Tibial artery (tissue), 4 donors: ENCODE results near the gene NSMCE4A.
"Not testable (repeated sequence)": the region's sequence is repeated elsewhere in the genome, so short reads cannot be mapped to it uniquely, and the experiment has no call there.

Source experiments
- DNase-seq, 2 donors: peaks; one replicate each; pipeline ENCODE4 v3.0.0-alpha.2; 2019
- H3K27ac ChIP-seq, 2 donors: fragments of 200-600 bp; sonication (generic) in 1 of 2; 1 replicate in 1 of 2; 2 replicates in 1 of 2; pipeline ENCODE4 v1.5.1; 2018 to 2019; ENCODE audit warnings: mild to moderate bottlenecking in 1 of 2
- H3K27me3 ChIP-seq, 2 donors: fragments of 200-600 bp; sonication (generic) in 1 of 2; one replicate each; pipeline versions ENCODE4 v1.5.1 to v1.6.0; 2016 to 2019
- H3K36me3 ChIP-seq, 3 donors: fragments of 200-600 bp; sonication (generic) in 2 of 3; one replicate each; pipeline ENCODE4 v1.5.1; 2016 to 2019; ENCODE audit warnings: mild to moderate bottlenecking in 2 of 3
- H3K4me1 ChIP-seq, 4 donors: fragments of 200-600 bp; sonication (generic) in 2 of 4; 1 replicate in 3 of 4; 2 replicates in 1 of 4; pipeline ENCODE4 v1.5.1; 2016 to 2019
- H3K4me3 ChIP-seq, 2 donors: fragments of 200-600 bp; sonication (generic) in 1 of 2; 1 replicate in 1 of 2; 2 replicates in 1 of 2; pipeline ENCODE4 v1.5.1; 2018 to 2019; ENCODE audit warnings: mild to moderate bottlenecking in 2 of 2
- H3K9me3 ChIP-seq, 3 donors: fragments of 200-600 bp; sonication (generic) in 1 of 3; one replicate each; pipeline ENCODE4 v1.5.1; 2016 to 2019
- intact Hi-C: fragments of 100-400 bp; cut with DNase I; formaldehyde crosslinking; loops from one replicate; pipeline ENCODE4 v1.15.0; 2023; ENCODE audit warnings: low total_unique reads
- TF ChIP-seq, protein P1 (sequence below), 2 experiments: fragments of 200-600 bp in 1 of 2; fragments of 450-650 bp in 1 of 2; IDR thresholded peaks; one replicate each; pipeline ENCODE4 v1.5.1; 2017 to 2019; ENCODE audit warnings: antibody characterized with exemption in 2 of 2, mild to moderate bottlenecking in 1 of 2, moderate library complexity in 1 of 2

NSMCE4A gene

DNA sequence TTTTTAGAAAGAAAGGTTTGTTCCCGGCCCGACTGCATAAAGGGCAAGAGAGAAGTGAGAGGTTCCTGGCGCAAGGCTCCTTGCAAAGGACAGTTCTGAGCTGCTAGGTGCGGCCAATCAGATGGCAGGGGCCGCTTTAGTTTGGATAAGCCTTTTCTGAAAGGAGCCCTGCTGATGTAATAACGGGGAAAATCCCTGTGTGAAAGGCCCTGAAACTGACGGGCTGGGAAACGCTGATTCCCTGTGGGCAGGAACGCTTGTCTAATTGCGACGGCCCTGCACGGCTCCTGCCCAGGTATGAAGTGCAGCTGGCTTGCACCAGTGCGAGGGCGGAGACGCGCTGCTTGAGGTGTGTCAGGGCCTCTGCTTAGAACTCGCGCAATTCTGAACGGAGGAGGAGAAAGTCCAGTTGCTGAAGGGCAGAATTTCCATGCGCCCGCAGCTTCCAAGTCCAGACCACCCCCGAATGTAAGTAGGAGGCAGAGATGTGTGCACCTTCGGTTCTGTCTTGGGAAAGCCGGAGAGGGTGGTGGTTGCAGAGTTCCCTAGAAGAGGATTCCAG lies 44.5 kb upstream of the NSMCE4A start:
- TF ChIP-seq, protein P1, sequence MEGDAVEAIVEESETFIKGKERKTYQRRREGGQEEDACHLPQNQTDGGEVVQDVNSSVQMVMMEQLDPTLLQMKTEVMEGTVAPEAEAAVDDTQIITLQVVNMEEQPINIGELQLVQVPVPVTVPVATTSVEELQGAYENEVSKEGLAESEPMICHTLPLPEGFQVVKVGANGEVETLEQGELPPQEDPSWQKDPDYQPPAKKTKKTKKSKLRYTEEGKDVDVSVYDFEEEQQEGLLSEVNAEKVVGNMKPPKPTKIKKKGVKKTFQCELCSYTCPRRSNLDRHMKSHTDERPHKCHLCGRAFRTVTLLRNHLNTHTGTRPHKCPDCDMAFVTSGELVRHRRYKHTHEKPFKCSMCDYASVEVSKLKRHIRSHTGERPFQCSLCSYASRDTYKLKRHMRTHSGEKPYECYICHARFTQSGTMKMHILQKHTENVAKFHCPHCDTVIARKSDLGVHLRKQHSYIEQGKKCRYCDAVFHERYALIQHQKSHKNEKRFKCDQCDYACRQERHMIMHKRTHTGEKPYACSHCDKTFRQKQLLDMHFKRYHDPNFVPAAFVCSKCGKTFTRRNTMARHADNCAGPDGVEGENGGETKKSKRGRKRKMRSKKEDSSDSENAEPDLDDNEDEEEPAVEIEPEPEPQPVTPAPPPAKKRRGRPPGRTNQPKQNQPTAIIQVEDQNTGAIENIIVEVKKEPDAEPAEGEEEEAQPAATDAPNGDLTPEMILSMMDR (IDR thresholded peaks at IDR 0.05), result no peak
- H3K27me3 ChIP-seq, result no peaks in the 10 kb centered on the region
- no peaks in the 10 kb centered on the region for H3K36me3 ChIP-seq
- no peak for DNase-seq
- peaks cover 0 to 19% (median 8%) of the 10 kb centered on the region in 4 donors for H3K4me1 ChIP-seq
- peak overlapping the region; percentile 12 to 33 for H3K4me3 ChIP-seq
- H3K27ac ChIP-seq, result peak overlapping the region in 1 of 2 donors; percentile 13
- intact Hi-C loops, result no loop called here
- no peaks in the 10 kb centered on the region for H3K9me3 ChIP-seq

DNA sequence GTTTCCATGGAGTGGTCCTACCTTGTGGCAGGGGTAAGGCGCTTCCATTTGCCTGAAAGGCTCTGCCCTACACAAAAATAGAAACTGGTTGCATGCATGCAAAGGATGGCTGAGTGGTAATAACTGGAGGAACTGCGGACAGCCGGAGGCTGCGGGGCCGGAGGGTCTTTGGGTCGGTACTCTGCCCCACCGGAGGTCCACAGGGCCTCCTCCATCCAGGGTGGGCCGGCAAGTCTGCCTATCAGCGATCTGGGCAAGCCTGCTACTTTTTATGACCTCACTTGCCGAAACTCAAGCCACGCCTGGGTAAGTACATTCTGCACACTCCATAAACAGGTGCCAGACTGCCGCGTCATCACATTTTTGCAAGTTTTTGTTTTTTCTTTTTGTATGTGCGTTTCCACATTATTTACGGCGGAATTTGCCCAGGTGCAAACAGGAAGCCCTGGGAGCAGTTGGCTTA lies 44.0 kb upstream of the NSMCE4A start:
- peak overlapping the region in 1 of 2 donors; percentile 13 for H3K27ac ChIP-seq
- no peaks in the 10 kb centered on the region for H3K27me3 ChIP-seq
- no peaks in the 10 kb centered on the region for H3K36me3 ChIP-seq
- no peak for DNase-seq
- TF ChIP-seq, protein P1 (IDR thresholded peaks at IDR 0.05), result no peak
- H3K4me1 ChIP-seq, result peaks cover 0 to 19% (median 8%) of the 10 kb centered on the region in 4 donors
- peak overlapping the region; percentile 12 to 33 for H3K4me3 ChIP-seq
- no peaks in the 10 kb centered on the region for H3K9me3 ChIP-seq
- intact Hi-C loops, result no loop called here

DNA sequence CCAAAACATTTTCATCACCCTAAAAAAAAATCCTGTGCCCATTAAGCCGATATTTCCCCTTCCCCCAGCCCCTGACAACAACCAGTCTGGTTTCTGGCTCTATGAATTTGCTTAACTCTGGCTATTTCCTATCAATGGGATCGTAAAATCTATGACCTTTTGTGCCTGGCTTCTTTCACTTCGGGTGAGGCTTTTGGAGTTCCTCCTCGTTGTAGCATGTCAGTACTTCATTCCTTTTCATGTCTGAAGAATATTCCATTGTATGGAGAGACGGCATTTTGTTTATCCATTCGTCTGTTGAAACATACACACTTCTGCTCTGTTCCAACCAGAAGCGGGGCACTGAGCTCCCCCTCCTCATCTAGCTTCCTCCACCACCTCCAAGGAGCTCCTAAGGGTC lies 43.5 kb upstream of the NSMCE4A start:
- Histone ChIP-seq H3K27me3 (no peaks in the 10 kb centered on the region), H3K4me1 (peaks cover 0 to 19% (median 8%) of the 10 kb centered on the region in 4 donors), H3K4me3 (peak overlapping the region in 1 of 2 donors; percentile 33), H3K27ac (peak overlapping the region in 1 of 2 donors; percentile 13), H3K9me3 (no peaks in the 10 kb centered on the region), H3K36me3 (no peaks in the 10 kb centered on the region)
- intact Hi-C loops, result no loop called here
- TF ChIP-seq, protein P1 (IDR thresholded peaks at IDR 0.05), result no peak
- DNase-seq, result no peak

DNA sequence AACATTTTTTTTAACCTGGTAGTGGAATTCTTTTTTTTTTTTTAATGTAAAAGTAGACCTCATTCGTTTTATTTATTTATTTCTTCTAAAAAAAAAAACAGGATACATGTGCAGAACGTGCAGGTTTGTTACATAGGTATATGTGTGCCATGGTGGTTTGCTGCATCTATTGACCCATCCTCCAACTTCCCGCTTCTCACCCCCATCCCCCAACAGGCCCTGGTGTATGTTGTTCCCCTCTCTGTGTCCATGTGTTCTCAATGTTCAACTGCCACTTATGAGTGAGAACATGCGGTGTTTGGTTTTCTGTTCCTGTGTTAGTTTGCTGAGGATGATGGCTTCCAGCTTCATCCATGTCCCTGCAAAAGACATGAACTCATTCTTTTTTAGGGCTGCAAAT lies 42.9 kb upstream of the NSMCE4A start:
- H3K4me3 ChIP-seq, H3K27me3 ChIP-seq, H3K36me3 ChIP-seq, H3K27ac ChIP-seq, H3K9me3 ChIP-seq, intact Hi-C loops, DNase-seq: not testable (repeated sequence)
- H3K4me1 ChIP-seq, result peaks cover 0 to 19% (median 8%) of the 10 kb centered on the region in 4 donors

DNA sequence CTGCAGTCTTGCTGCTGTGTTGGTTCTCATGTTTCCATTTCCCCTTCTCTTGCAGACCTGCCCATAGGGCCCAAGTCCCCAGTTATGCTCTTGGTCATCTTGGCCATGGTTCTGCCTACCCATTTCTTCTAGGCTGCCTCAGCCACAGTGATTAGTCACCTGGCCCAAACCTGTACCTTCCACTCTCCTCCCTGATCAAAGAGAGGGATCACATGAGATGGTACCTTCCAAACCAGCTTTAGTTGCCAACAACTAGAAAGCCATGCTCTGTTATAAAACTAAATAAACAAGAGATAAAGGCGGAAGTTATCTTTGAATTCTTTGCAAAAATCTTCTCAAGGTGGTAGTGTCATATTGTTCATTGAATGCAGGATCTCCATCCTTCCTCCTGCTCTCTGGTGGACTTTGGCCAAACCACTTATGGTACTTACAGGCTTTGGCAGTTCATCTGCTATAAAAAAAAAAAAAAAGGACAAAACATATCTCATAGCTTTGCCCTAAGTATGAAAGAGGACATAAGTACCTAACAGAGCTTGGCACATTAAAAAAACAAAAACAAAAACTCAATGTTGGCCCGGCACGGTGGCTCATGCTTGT lies 39.7 kb upstream of the NSMCE4A start:
- Histone ChIP-seq H3K27ac (no peak overlapping the region), H3K27me3 (no peaks in the 10 kb centered on the region), H3K36me3 (no peaks in the 10 kb centered on the region), H3K4me1 (peaks cover 0 to 14% (median 5%) of the 10 kb centered on the region in 4 donors), H3K4me3 (no peak overlapping the region), H3K9me3 (no peaks in the 10 kb centered on the region)
- TF ChIP-seq, protein P1 (IDR thresholded peaks at IDR 0.05), result no peak
- no peak for DNase-seq
- intact Hi-C loops, result no loop called here

DNA sequence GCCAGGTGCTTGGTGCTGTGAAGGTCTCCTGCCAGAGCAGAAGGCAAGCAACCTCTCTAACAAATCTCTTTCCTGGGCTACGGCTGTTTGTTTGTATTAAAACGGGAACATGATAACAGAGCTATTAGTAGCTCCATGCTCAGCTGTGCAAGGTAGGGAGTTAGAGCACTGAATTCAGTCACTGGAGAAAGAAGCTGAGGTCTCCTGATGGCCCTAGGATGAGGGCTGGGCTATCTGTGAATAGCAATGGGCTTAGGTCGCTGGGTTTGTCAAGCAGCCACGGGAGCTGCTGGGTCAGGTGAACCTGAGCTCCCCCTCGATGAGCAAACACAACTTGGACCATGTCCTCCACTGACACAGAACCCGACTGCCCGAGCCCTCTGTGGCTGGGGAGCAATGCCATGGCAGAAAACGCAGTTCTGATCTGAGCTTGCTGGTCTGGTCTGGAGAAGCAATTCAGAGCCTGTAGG lies 38.3 kb upstream of the NSMCE4A start:
- Histone ChIP-seq H3K4me1 (peaks cover 0 to 6% (median 0%) of the 10 kb centered on the region in 4 donors), H3K27me3 (no peaks in the 10 kb centered on the region), H3K4me3 (no peak overlapping the region), H3K9me3 (no peaks in the 10 kb centered on the region), H3K27ac (no peak overlapping the region), H3K36me3 (no peaks in the 10 kb centered on the region)
- intact Hi-C loops, result no loop called here
- no peak for DNase-seq
- TF ChIP-seq, protein P1 (IDR thresholded peaks at IDR 0.05), result no peak
